Naive thymus-derived CD8-positive, alpha-beta T cell (primary cell): Measurements from ENCODE around the gene PAX5. TPM values are rescaled to one million over a fixed set of nuclear protein-coding genes. Genes with fewer than 3 reads are reported as not detected.

ENCODE experiments used
- ATAC-seq, 2 donors: fragments of 150-1000 bp; cut with Tn5 transposase in 1 of 2; sonication (Bioruptor Pico), chemical (Tn5 transposase) in 1 of 2; 1 replicate in 1 of 2; 2 replicates in 1 of 2; pipeline ENCODE4 v1.10.0; 2021; ENCODE audit warnings: mild to moderate bottlenecking in 2 of 2, moderate library complexity in 2 of 2
- POLR2A ChIA-PET: fragments of 350-600 bp; sonication (Branson Sonifier 250); formaldehyde crosslinking; loops from one replicate; lab custom pipeline; 2021; ENCODE audit warnings: antibody characterized with exemption; lab: Charles Lee
- DNase-seq, 10 donors: peaks; one replicate each; pipeline versions ENCODE4 v3.0.0 to v3.0.0-alpha.2; 2020 to 2022
- H3K27ac Mint-ChIP-seq, 10 donors: one replicate each; pipeline ENCODE4 v1.8.0; 2020 to 2022; ENCODE audit warnings: mild to moderate bottlenecking in 10 of 10, mixed read lengths in 10 of 10, moderate library complexity in 4 of 10, inconsistent platforms in 1 of 10
- H3K27me3 Mint-ChIP-seq, 5 donors: one replicate each; pipeline ENCODE4 v1.8.0; 2021 to 2022; ENCODE audit warnings: mixed read lengths in 5 of 5
- H3K36me3 Mint-ChIP-seq, 3 donors: one replicate each; pipeline ENCODE4 v1.8.0; 2020 to 2022; ENCODE audit warnings: mixed read lengths in 3 of 3, mild to moderate bottlenecking in 2 of 3, inconsistent platforms in 1 of 3
- H3K4me1 Mint-ChIP-seq, 4 donors: one replicate each; pipeline ENCODE4 v1.8.0; 2021 to 2022; ENCODE audit warnings: mixed read lengths in 4 of 4
- H3K4me3 Mint-ChIP-seq, 10 donors: one replicate each; pipeline ENCODE4 v1.8.0; 2020 to 2022; ENCODE audit warnings: mild to moderate bottlenecking in 10 of 10, mixed read lengths in 10 of 10, moderate library complexity in 6 of 10, inconsistent platforms in 1 of 10
- H3K9me3 Mint-ChIP-seq, 9 donors: one replicate each; pipeline ENCODE4 v1.8.0; 2020 to 2022; ENCODE audit warnings: mixed read lengths in 9 of 9, mild to moderate bottlenecking in 3 of 9, inconsistent platforms in 1 of 9, moderate library complexity in 1 of 9
- polyA plus RNA-seq, 3 donors: library from polyadenylated mRNA; unstranded; fragments of 300-500 nt; fragmentation: Illumina TruSeq; gene quantifications; one replicate each; pipeline ENCODE4 v1.2.3, GENCODE V29; 2021
- total RNA-seq, 8 experiments: library from RNA in 2 of 8; stranded (reverse) in 2 of 8; gene quantifications; one replicate each; pipeline ENCODE4 v1.2.3 and lab custom pipeline; 2021 to 2026

PAX5 gene
- total and polyA plus RNA-seq, 5 experiments from 2014 or later = 0.12 to 8.7 (median 8.5) TPM; not detected in 2

- Mint-ChIP-seq H3K4me1 (peaks cover 0 to 15% (median 0%) of the 10 kb centered on the region in 4 donors), H3K36me3 (no peaks in the 10 kb centered on the region), H3K4me3 (no peak overlapping the region), H3K27me3 (peaks cover 0 to 23% (median 1%) of the 10 kb centered on the region in 5 donors), H3K9me3 (no peaks in the 10 kb centered on the region), H3K27ac (no peak overlapping the region)
- DNase-seq = peak in 1 of 10 donors; percentile 0
- POLR2A ChIA-PET = no interaction called here
- no peak for ATAC-seq
Measured at GRCh38 chr9:36941441-36941840, 92.6 kb downstream of the PAX5 start.

GRCh38 chr9:36940881-36941280, 93.2 kb downstream of the PAX5 start:
- Mint-ChIP-seq H3K27me3 (peaks cover 0 to 23% (median 1%) of the 10 kb centered on the region in 5 donors), H3K4me1 (peaks cover 0 to 15% (median 0%) of the 10 kb centered on the region in 4 donors), H3K27ac (no peak overlapping the region), H3K9me3 (no peaks in the 10 kb centered on the region), H3K36me3 (no peaks in the 10 kb centered on the region), H3K4me3 (no peak overlapping the region)
- POLR2A ChIA-PET = no interaction called here
- ATAC-seq (no peak), DNase-seq (no peak)

- no peak overlapping the region for H3K4me3 Mint-ChIP-seq
- no peaks in the 10 kb centered on the region for H3K36me3 Mint-ChIP-seq
- DNase-seq (peak in 1 of 10 donors; percentile 3), ATAC-seq (no peak)
- H3K9me3 Mint-ChIP-seq = no peaks in the 10 kb centered on the region
- no peak overlapping the region for H3K27ac Mint-ChIP-seq
- POLR2A ChIA-PET = no interaction called here
- peaks cover 0 to 15% (median 0%) of the 10 kb centered on the region in 4 donors for H3K4me1 Mint-ChIP-seq
- H3K27me3 Mint-ChIP-seq = peaks cover 0 to 23% (median 1%) of the 10 kb centered on the region in 5 donors
Measured at GRCh38 chr9:36940500-36940853, 93.6 kb downstream of the PAX5 start.

GRCh38 chr9:36939655-36940499, 94.2 kb downstream of the PAX5 start:
- Mint-ChIP-seq H3K9me3 (no peaks in the 10 kb centered on the region), H3K36me3 (no peaks in the 10 kb centered on the region), H3K27ac (no peak overlapping the region), H3K4me3 (no peak overlapping the region), H3K4me1 (peaks cover 0 to 15% (median 0%) of the 10 kb centered on the region in 4 donors), H3K27me3 (peaks cover 0 to 23% (median 1%) of the 10 kb centered on the region in 5 donors)
- POLR2A ChIA-PET = no interaction called here
- no peak for ATAC-seq
- DNase-seq = no peak

- DNase-seq (no peak), ATAC-seq (no peak)
- Mint-ChIP-seq H3K4me1 (peaks cover 0 to 15% (median 0%) of the 10 kb centered on the region in 4 donors), H3K4me3 (no peak overlapping the region), H3K27ac (peak overlapping the region in 1 of 10 donors; percentile 56), H3K9me3 (no peaks in the 10 kb centered on the region), H3K27me3 (peaks cover 0 to 23% (median 1%) of the 10 kb centered on the region in 5 donors), H3K36me3 (no peaks in the 10 kb centered on the region)
- POLR2A ChIA-PET = no interaction called here
Measured at GRCh38 chr9:36939214-36939613, 94.9 kb downstream of the PAX5 start.

GRCh38 chr9:36938617-36939016, 95.5 kb downstream of the PAX5 start:
- Mint-ChIP-seq H3K27ac (no peak overlapping the region), H3K4me1 (peaks cover 0 to 15% (median 0%) of the 10 kb centered on the region in 4 donors), H3K36me3 (no peaks in the 10 kb centered on the region), H3K4me3 (no peak overlapping the region), H3K27me3 (peaks cover 0 to 23% (median 3%) of the 10 kb centered on the region in 5 donors), H3K9me3 (peaks cover 0 to under 1% (median 0%) of the 10 kb centered on the region in 9 donors)
- POLR2A ChIA-PET = no interaction called here
- no peak for ATAC-seq
- no peak for DNase-seq

GRCh38 chr9:36937951-36938350, 96.1 kb downstream of the PAX5 start:
- ATAC-seq (no peak), DNase-seq (no peak)
- Mint-ChIP-seq H3K27ac (no peak overlapping the region), H3K36me3 (no peaks in the 10 kb centered on the region), H3K4me1 (peaks cover 0 to 15% (median under 1%) of the 10 kb centered on the region in 4 donors), H3K4me3 (no peak overlapping the region), H3K27me3 (peaks cover 0 to 23% (median 5%) of the 10 kb centered on the region in 5 donors), H3K9me3 (peaks cover 0 to 5% (median 0%) of the 10 kb centered on the region in 9 donors)
- POLR2A ChIA-PET = no interaction called here

- POLR2A ChIA-PET = no interaction called here
- H3K9me3 Mint-ChIP-seq = peaks cover 0 to 7% (median 1%) of the 10 kb centered on the region in 9 donors
Measured at GRCh38 chr9:36937346-36937745, 96.7 kb downstream of the PAX5 start.

GRCh38 chr9:36936498-36936831, 97.6 kb downstream of the PAX5 start:
- Mint-ChIP-seq H3K9me3 (peaks cover 0 to 13% (median 5%) of the 10 kb centered on the region in 9 donors), H3K4me1 (peaks cover 0 to 15% (median under 1%) of the 10 kb centered on the region in 4 donors), H3K36me3 (peaks cover 0 to 8% (median 5%) of the 10 kb centered on the region in 3 donors), H3K27me3 (peaks cover 2 to 33% (median 8%) of the 10 kb centered on the region in 5 donors), H3K27ac (no peak overlapping the region), H3K4me3 (no peak overlapping the region)
- DNase-seq = no peak
- no peak for ATAC-seq
- POLR2A ChIA-PET = no interaction called here

More at GRCh38 chr9:36937346-36937745, 96.7 kb downstream of the PAX5 start:
- no peak overlapping the region for H3K27ac Mint-ChIP-seq
- H3K4me1 Mint-ChIP-seq = peaks cover 0 to 15% (median under 1%) of the 10 kb centered on the region in 4 donors
- H3K4me3 Mint-ChIP-seq = no peak overlapping the region
- no peak for DNase-seq
- peaks cover 0 to 1% (median 1%) of the 10 kb centered on the region in 3 donors for H3K36me3 Mint-ChIP-seq
- no peak for ATAC-seq
- H3K27me3 Mint-ChIP-seq = peaks cover under 1 to 27% (median 5%) of the 10 kb centered on the region in 5 donors

GRCh38 chr9:36935768-36936497, 98.1 kb downstream of the PAX5 start:
- no peak for DNase-seq
- POLR2A ChIA-PET = no interaction called here
- H3K27ac Mint-ChIP-seq = no peak overlapping the region
- H3K4me3 Mint-ChIP-seq = no peak overlapping the region
- H3K27me3 Mint-ChIP-seq = peaks cover 2 to 33% (median 9%) of the 10 kb centered on the region in 5 donors
- no peak for ATAC-seq
- peaks cover 0 to 9% (median 5%) of the 10 kb centered on the region in 3 donors for H3K36me3 Mint-ChIP-seq
- peaks cover 0 to 15% (median under 1%) of the 10 kb centered on the region in 4 donors for H3K4me1 Mint-ChIP-seq
- peaks cover 0 to 14% (median 5%) of the 10 kb centered on the region in 9 donors for H3K9me3 Mint-ChIP-seq

GRCh38 chr9:36935332-36935731, 98.7 kb downstream of the PAX5 start:
- H3K9me3 Mint-ChIP-seq = peaks cover 0 to 14% (median 6%) of the 10 kb centered on the region in 9 donors
- H3K4me3 Mint-ChIP-seq = no peak overlapping the region
- DNase-seq (no peak), ATAC-seq (no peak)
- peaks cover 0 to 9% (median 5%) of the 10 kb centered on the region in 3 donors for H3K36me3 Mint-ChIP-seq
- peaks cover 0 to 15% (median under 1%) of the 10 kb centered on the region in 4 donors for H3K4me1 Mint-ChIP-seq
- no peak overlapping the region for H3K27ac Mint-ChIP-seq
- H3K27me3 Mint-ChIP-seq = peaks cover 2 to 29% (median 15%) of the 10 kb centered on the region in 5 donors
- POLR2A ChIA-PET = no interaction called here

- Mint-ChIP-seq H3K4me1 (peaks cover 0 to 16% (median under 1%) of the 10 kb centered on the region in 4 donors), H3K9me3 (peaks cover 0 to 14% (median 6%) of the 10 kb centered on the region in 9 donors), H3K4me3 (no peak overlapping the region), H3K27ac (no peak overlapping the region), H3K36me3 (peaks cover 0 to 9% (median 5%) of the 10 kb centered on the region in 3 donors), H3K27me3 (peaks cover 2 to 24% (median 19%) of the 10 kb centered on the region in 5 donors)
- ATAC-seq (no peak), DNase-seq (no peak)
- POLR2A ChIA-PET = no interaction called here
Measured at GRCh38 chr9:36934478-36935065, 99.5 kb downstream of the PAX5 start.
